ENCODE measurements around the gene ESPNL.

ESPNL gene

DNA sequence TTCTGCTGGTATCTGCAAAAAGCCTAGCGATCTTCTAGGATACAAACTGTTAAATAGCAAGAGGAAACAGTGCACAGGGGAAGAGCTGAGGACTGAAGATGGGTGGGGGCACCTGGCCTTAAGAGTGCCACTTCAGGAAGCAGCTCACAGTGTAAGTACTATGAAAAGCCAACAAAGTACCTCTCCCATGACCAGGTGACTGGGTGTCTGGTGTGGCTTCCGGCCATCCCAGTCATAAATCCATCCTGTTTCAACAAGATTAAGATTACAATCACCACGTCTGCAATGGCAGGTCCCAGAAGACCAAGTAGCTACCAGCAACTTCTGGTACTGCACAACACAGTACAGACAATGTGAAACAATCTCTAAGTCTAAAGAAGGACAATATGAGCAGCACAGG is 74.6 kb downstream of the ESPNL start:
- H3K4me3 ChIP-seq (ENCODE audit: low read length, poor library complexity, severe bottlenecking): peak overlapping the region; percentile 39
- no peaks in the 10 kb centered on the region for H3K79me2 ChIP-seq (ENCODE audit: insufficient read depth, low read length)
- TF ChIP-seq, protein P1, sequence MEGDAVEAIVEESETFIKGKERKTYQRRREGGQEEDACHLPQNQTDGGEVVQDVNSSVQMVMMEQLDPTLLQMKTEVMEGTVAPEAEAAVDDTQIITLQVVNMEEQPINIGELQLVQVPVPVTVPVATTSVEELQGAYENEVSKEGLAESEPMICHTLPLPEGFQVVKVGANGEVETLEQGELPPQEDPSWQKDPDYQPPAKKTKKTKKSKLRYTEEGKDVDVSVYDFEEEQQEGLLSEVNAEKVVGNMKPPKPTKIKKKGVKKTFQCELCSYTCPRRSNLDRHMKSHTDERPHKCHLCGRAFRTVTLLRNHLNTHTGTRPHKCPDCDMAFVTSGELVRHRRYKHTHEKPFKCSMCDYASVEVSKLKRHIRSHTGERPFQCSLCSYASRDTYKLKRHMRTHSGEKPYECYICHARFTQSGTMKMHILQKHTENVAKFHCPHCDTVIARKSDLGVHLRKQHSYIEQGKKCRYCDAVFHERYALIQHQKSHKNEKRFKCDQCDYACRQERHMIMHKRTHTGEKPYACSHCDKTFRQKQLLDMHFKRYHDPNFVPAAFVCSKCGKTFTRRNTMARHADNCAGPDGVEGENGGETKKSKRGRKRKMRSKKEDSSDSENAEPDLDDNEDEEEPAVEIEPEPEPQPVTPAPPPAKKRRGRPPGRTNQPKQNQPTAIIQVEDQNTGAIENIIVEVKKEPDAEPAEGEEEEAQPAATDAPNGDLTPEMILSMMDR (conservative IDR thresholded peaks at IDR 0.05; ENCODE audit: low read length): no peak
- no peak for TF ChIP-seq EZH2phosphoT487 (IDR thresholded peaks at IDR 0.05; ENCODE audit: borderline replicate concordance)
- no peak overlapping the region for H2AFZ ChIP-seq (ENCODE audit: low read length)
- H3F3A ChIP-seq (ENCODE audit: low read depth): peaks cover 9% of the 10 kb centered on the region
- H3K9me2 ChIP-seq (replicated peaks; ENCODE audit: low read depth, low read length): no peaks in the 10 kb centered on the region
- H3K9me3 ChIP-seq (ENCODE audit: insufficient read depth, low read depth, low read length): no peaks in the 10 kb centered on the region
- H3K9ac ChIP-seq (ENCODE audit: low read depth, low read length, poor library complexity, severe bottlenecking): peak overlapping the region; percentile 52
- peak overlapping the region; percentile 61 for H3K4me2 ChIP-seq (ENCODE audit: low read depth, low read length, poor library complexity, severe bottlenecking)
- peaks cover 65% of the 10 kb centered on the region for H3K36me3 ChIP-seq (ENCODE audit: insufficient read depth, low read length)
- peaks cover 36% of the 10 kb centered on the region for H3K4me1 ChIP-seq (ENCODE audit: insufficient read depth, low read length, poor library complexity, severe bottlenecking)
- no peaks in the 10 kb centered on the region for H4K20me1 ChIP-seq (ENCODE audit: insufficient read depth, low read length, poor library complexity, severe bottlenecking)
- H3K27me3 ChIP-seq (ENCODE audit: insufficient read depth, low read length, poor library complexity, severe bottlenecking): no peaks in the 10 kb centered on the region

DNA sequence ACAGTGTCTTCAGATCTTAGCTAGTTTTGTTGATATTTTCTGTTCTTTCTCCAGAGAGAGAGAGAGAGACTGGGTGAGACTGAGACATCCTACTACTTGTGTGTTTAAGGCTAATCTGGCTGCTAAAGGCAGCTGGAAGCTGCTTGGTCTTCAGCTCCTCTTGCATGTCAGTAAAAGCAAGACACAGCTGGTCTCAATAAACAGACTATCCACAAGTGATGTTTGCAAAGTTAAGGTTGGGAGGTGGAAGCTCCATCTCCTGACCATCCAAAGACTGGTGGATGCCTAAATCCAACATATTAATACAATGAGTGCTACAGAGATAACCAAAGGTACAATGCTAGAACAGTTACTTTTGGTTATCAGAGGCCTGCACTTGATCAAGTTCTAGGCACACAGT is 76.5 kb downstream of the ESPNL start:
- Histone ChIP-seq H3K4me1 (ENCODE audit: insufficient read depth, low read length, poor library complexity, severe bottlenecking) (peaks cover 36% of the 10 kb centered on the region), H3K9me3 (ENCODE audit: insufficient read depth, low read depth, low read length) (no peaks in the 10 kb centered on the region), H3K9me2 (replicated peaks; ENCODE audit: low read depth, low read length) (no peaks in the 10 kb centered on the region), H4K20me1 (ENCODE audit: insufficient read depth, low read length, poor library complexity, severe bottlenecking) (no peaks in the 10 kb centered on the region), H3K4me2 (ENCODE audit: low read depth, low read length, poor library complexity, severe bottlenecking) (no peak overlapping the region), H3K9ac (ENCODE audit: low read depth, low read length, poor library complexity, severe bottlenecking) (no peak overlapping the region), H3K4me3 (ENCODE audit: low read length, poor library complexity, severe bottlenecking) (no peak overlapping the region), H2AFZ (ENCODE audit: low read length) (no peak overlapping the region), H3K27me3 (ENCODE audit: insufficient read depth, low read length, poor library complexity, severe bottlenecking) (no peaks in the 10 kb centered on the region), H3F3A (ENCODE audit: low read depth) (peaks cover 9% of the 10 kb centered on the region), H3K36me3 (ENCODE audit: insufficient read depth, low read length) (peaks cover 69% of the 10 kb centered on the region), H3K79me2 (ENCODE audit: insufficient read depth, low read length) (no peaks in the 10 kb centered on the region)
- TF ChIP-seq, protein P1 (conservative IDR thresholded peaks at IDR 0.05; ENCODE audit: low read length): no peak
- TF ChIP-seq EZH2phosphoT487 (IDR thresholded peaks at IDR 0.05; ENCODE audit: borderline replicate concordance): no peak

GRCh38 chr2:238180554-238180953 is 80.4 kb downstream of the ESPNL start:
- H3K4me3 ChIP-seq (ENCODE audit: low read length, poor library complexity, severe bottlenecking): no peak overlapping the region
- no peaks in the 10 kb centered on the region for H3K9me3 ChIP-seq (ENCODE audit: insufficient read depth, low read depth, low read length)
- H3K36me3 ChIP-seq (ENCODE audit: insufficient read depth, low read length): peaks cover 91% of the 10 kb centered on the region
- TF ChIP-seq, protein P1 (conservative IDR thresholded peaks at IDR 0.05; ENCODE audit: low read length): no peak
- TF ChIP-seq EZH2phosphoT487 (IDR thresholded peaks at IDR 0.05; ENCODE audit: borderline replicate concordance): no peak
- H3K9me2 ChIP-seq (replicated peaks; ENCODE audit: low read depth, low read length): no peaks in the 10 kb centered on the region
- H3K4me1 ChIP-seq (ENCODE audit: insufficient read depth, low read length, poor library complexity, severe bottlenecking): peaks cover 11% of the 10 kb centered on the region
- no peak overlapping the region for H2AFZ ChIP-seq (ENCODE audit: low read length)
- no peaks in the 10 kb centered on the region for H4K20me1 ChIP-seq (ENCODE audit: insufficient read depth, low read length, poor library complexity, severe bottlenecking)
- H3F3A ChIP-seq (ENCODE audit: low read depth): no peaks in the 10 kb centered on the region
- H3K9ac ChIP-seq (ENCODE audit: low read depth, low read length, poor library complexity, severe bottlenecking): no peak overlapping the region
- H3K27me3 ChIP-seq (ENCODE audit: insufficient read depth, low read length, poor library complexity, severe bottlenecking): no peaks in the 10 kb centered on the region
- H3K79me2 ChIP-seq (ENCODE audit: insufficient read depth, low read length): no peaks in the 10 kb centered on the region; the same call in 1 of the 2 replicates
- H3K4me2 ChIP-seq (ENCODE audit: low read depth, low read length, poor library complexity, severe bottlenecking): no peak overlapping the region
